H1 (cell line): Measurements from ENCODE around the gene MYF5. TPM values are rescaled to one million over a fixed set of nuclear protein-coding genes. Genes with fewer than 3 reads are reported as not detected.

ENCODE experiments used
- CTCF ChIA-PET: fragments of 300-600 bp; sonication (Branson Sonifier 250); formaldehyde crosslinking; loops from one replicate; lab custom pipeline; 2021; ENCODE audit not compliant: partially characterized antibody; lab: Charles Lee
- POLR2A ChIA-PET: fragments of 300-600 bp; sonication (Branson Sonifier 250); formaldehyde crosslinking; loops from one replicate; lab custom pipeline; 2021; ENCODE audit warnings: inconsistent platforms; ENCODE audit not compliant: partially characterized antibody; lab: Charles Lee
- DNase-seq, 2 experiments: peaks; one replicate each; pipeline versions ENCODE4 v3.0.0 to v3.0.0-alpha.2; 2010 to 2022; ENCODE audit warnings: low spot score in 2 of 2, low read depth in 1 of 2, mixed read lengths in 1 of 2
- FAIRE-seq: peaks from 2 replicates; lab custom pipeline; 2011; peaks lifted over from hg19 to GRCh38; lab: Jason Lieb, UNC
- H2AFZ ChIP-seq: 2 replicates; pipeline ENCODE4 v1.8.1; 2012; ENCODE audit warnings: low read length, inconsistent platforms
- H2AK5ac ChIP-seq: 2 replicates; pipeline ENCODE4 v1.6.1; 2013; ENCODE audit warnings: low read depth, low read length
- H2BK120ac ChIP-seq: replicated peaks from 2 replicates; pipeline ENCODE3; 2013; ENCODE audit warnings: low read depth, low read length, inconsistent platforms
- H2BK12ac ChIP-seq: 2 replicates; pipeline ENCODE4 v1.6.1; 2013; ENCODE audit warnings: low read depth, low read length
- H2BK15ac ChIP-seq: 2 replicates; pipeline ENCODE4 v1.6.1; 2013; ENCODE audit warnings: low read length
- H2BK20ac ChIP-seq: 2 replicates; pipeline ENCODE4 v1.6.1; 2013; ENCODE audit warnings: low read length
- H2BK5ac ChIP-seq: 2 replicates; pipeline ENCODE4 v1.6.1; 2013; ENCODE audit warnings: low read depth, low read length
- H3K14ac ChIP-seq: 2 replicates; pipeline ENCODE4 v1.6.1; 2013; ENCODE audit warnings: inconsistent platforms; ENCODE audit not compliant: insufficient read length
- H3K18ac ChIP-seq: 2 replicates; pipeline ENCODE4 v1.6.1; 2013; ENCODE audit warnings: low read length; ENCODE audit errors: extremely low read depth
- H3K23ac ChIP-seq: 2 replicates; pipeline ENCODE4 v1.6.1; 2013; ENCODE audit warnings: inconsistent platforms; ENCODE audit not compliant: insufficient read length
- H3K23me2 ChIP-seq: 2 replicates; pipeline ENCODE4 v1.6.1; 2013; ENCODE audit warnings: low read depth, low read length
- H3K27ac ChIP-seq: 2 replicates; pipeline ENCODE4 v1.6.1; 2011; ENCODE audit warnings: low read depth, low read length, inconsistent platforms
- H3K27me3 ChIP-seq, 4 experiments: replicated peaks in 1 of 4; 1 replicate in 1 of 4; 2 replicates in 3 of 4; pipeline versions ENCODE4 v1.6.1 to v1.8.1; 2011 to 2013; ENCODE audit warnings: low read length in 3 of 4, mild to moderate bottlenecking in 3 of 4, inconsistent platforms in 2 of 4, mixed read lengths in 2 of 4, moderate library complexity in 1 of 4; ENCODE audit not compliant: control insufficient read depth in 3 of 4, insufficient read depth in 3 of 4; ENCODE audit errors: extremely low read depth in 1 of 4
- H3K36me3 ChIP-seq, 4 experiments: 2 replicates each; pipeline versions ENCODE4 v1.6.1 to v1.8.1; 2011 to 2013; ENCODE audit warnings: mild to moderate bottlenecking in 4 of 4, low read length in 3 of 4, moderate library complexity in 2 of 4, control low read depth in 1 of 4, inconsistent platforms in 1 of 4; ENCODE audit not compliant: insufficient read depth in 4 of 4, control insufficient read depth in 2 of 4
- H3K4ac ChIP-seq: replicated peaks from 2 replicates; pipeline ENCODE3; 2013; ENCODE audit warnings: low read length, low read depth, mixed read lengths, inconsistent platforms; ENCODE audit not compliant: insufficient read length
- H3K4me1 ChIP-seq, 4 experiments: replicated peaks in 1 of 4; 1 replicate in 1 of 4; 2 replicates in 3 of 4; pipeline versions ENCODE4 v1.6.1 to v1.8.1; 2011 to 2013; ENCODE audit warnings: low read length in 3 of 4, inconsistent platforms in 2 of 4, mixed read lengths in 1 of 4; ENCODE audit not compliant: insufficient read depth in 4 of 4, control insufficient read depth in 3 of 4
- H3K4me2 ChIP-seq, 2 experiments: 2 replicates each; pipeline versions ENCODE4 v1.6.1 to v1.8.1; 2011 to 2013; ENCODE audit warnings: low read depth in 2 of 2, low read length in 2 of 2, control low read depth in 1 of 2, inconsistent platforms in 1 of 2, mild to moderate bottlenecking in 1 of 2; ENCODE audit not compliant: insufficient read depth in 1 of 2
- H3K4me3 ChIP-seq, 4 experiments: fragments of 200-600, 300-600 bp in 1 of 4; sonication (generic), shearing (Covaris generic), sonication (Bioruptor Twin) in 1 of 4; 2 replicates each; pipeline versions ENCODE4 v1.5.1 to v1.8.1; 2011 to 2016; ENCODE audit warnings: low read length in 4 of 4, low read depth in 3 of 4, control low read depth in 2 of 4, inconsistent platforms in 2 of 4, mild to moderate bottlenecking in 2 of 4, mixed read lengths in 1 of 4, moderate library complexity in 1 of 4; ENCODE audit not compliant: insufficient read depth in 2 of 4; ENCODE audit errors: extremely low read depth in 1 of 4
- H3K56ac ChIP-seq: replicated peaks from 2 replicates; pipeline ENCODE3; 2013; ENCODE audit warnings: low read depth, mild to moderate bottlenecking, mixed read lengths, low read length, inconsistent platforms; ENCODE audit not compliant: insufficient read length
- H3K79me1 ChIP-seq: 2 replicates; pipeline ENCODE4 v1.6.1; 2013; ENCODE audit warnings: low read depth, low read length, control low read depth
- H3K79me2 ChIP-seq, 2 experiments: 2 replicates each; pipeline versions ENCODE4 v1.6.1 to v1.8.1; 2012 to 2013; ENCODE audit warnings: low read length in 2 of 2, mild to moderate bottlenecking in 2 of 2, inconsistent platforms in 1 of 2; ENCODE audit not compliant: insufficient read depth in 2 of 2, control insufficient read depth in 1 of 2
- H3K9ac ChIP-seq, 4 experiments: replicated peaks in 1 of 4; 1 replicate in 1 of 4; 2 replicates in 3 of 4; pipeline versions ENCODE4 v1.6.1 to v1.8.1; 2011 to 2013; ENCODE audit warnings: low read depth in 3 of 4, low read length in 3 of 4, control low read depth in 2 of 4, mild to moderate bottlenecking in 2 of 4, moderate library complexity in 2 of 4, inconsistent platforms in 1 of 4; ENCODE audit errors: extremely low read depth in 1 of 4
- H3K9me3 ChIP-seq, 2 experiments: 2 replicates each; pipeline versions ENCODE4 v1.6.1 to v1.8.1; 2012 to 2013; ENCODE audit warnings: mild to moderate bottlenecking in 2 of 2, moderate library complexity in 2 of 2, control low read depth in 1 of 2, inconsistent platforms in 1 of 2, low read depth in 1 of 2, low read length in 1 of 2, mixed read lengths in 1 of 2; ENCODE audit not compliant: insufficient read depth in 2 of 2
- H4K20me1 ChIP-seq, 2 experiments: replicated peaks in 1 of 2; 2 replicates each; pipeline versions ENCODE3 to v1.8.1; 2011 to 2013; ENCODE audit warnings: inconsistent platforms in 2 of 2, low read length in 2 of 2, mild to moderate bottlenecking in 1 of 2; ENCODE audit not compliant: insufficient read depth in 2 of 2, control insufficient read depth in 1 of 2
- H4K5ac ChIP-seq: 2 replicates; pipeline ENCODE4 v1.6.1; 2013; ENCODE audit warnings: low read length, low read depth, mixed read lengths, inconsistent platforms; ENCODE audit not compliant: insufficient read length
- H4K8ac ChIP-seq: 2 replicates; pipeline ENCODE4 v1.8.0; 2013; ENCODE audit warnings: mild to moderate bottlenecking, moderate library complexity, low read length, inconsistent platforms; ENCODE audit not compliant: insufficient read depth; ENCODE audit errors: extremely low read depth
- H4K91ac ChIP-seq: replicated peaks from 2 replicates; pipeline ENCODE3; 2013; ENCODE audit warnings: low read length, mixed read lengths, inconsistent platforms; ENCODE audit not compliant: insufficient read length
- BACH1 ChIP-seq: IDR thresholded peaks from 2 replicates; pipeline ENCODE4 v1.6.1; 2012; ENCODE audit warnings: low read length, improper control_type of control experiment
- CHD1 ChIP-seq: IDR thresholded peaks from 2 replicates; pipeline ENCODE4 v1.6.1; 2012; ENCODE audit warnings: low read depth, low read length, improper control_type of control experiment
- EGR1 ChIP-seq: IDR thresholded peaks from 2 replicates; pipeline ENCODE4 v1.6.1; 2011; ENCODE audit warnings: low read depth, low read length, borderline replicate concordance
- FOSL1 ChIP-seq: IDR thresholded peaks from 2 replicates; pipeline ENCODE4 v1.6.1; 2011; ENCODE audit warnings: mild to moderate bottlenecking, low read depth, low read length, moderate library complexity; ENCODE audit not compliant: insufficient read depth
- HDAC2 ChIP-seq, 2 experiments: fragments of 300-600 bp in 1 of 2; sonication (generic) in 1 of 2; IDR thresholded peaks; 2 replicates each; pipeline ENCODE4 v1.6.1; 2011 to 2012; ENCODE audit warnings: low read depth in 2 of 2, low read length in 2 of 2, mild to moderate bottlenecking in 2 of 2, moderate library complexity in 2 of 2, borderline replicate concordance in 1 of 2, inconsistent platforms in 1 of 2
- KDM4A ChIP-seq: IDR thresholded peaks from one replicate; pipeline ENCODE4 v1.7.1; 2012; ENCODE audit warnings: low read depth, mild to moderate bottlenecking, moderate library complexity, low read length, inconsistent platforms; ENCODE audit not compliant: severe bottlenecking
- NANOG ChIP-seq: IDR thresholded peaks from 2 replicates; pipeline ENCODE4 v1.6.1; 2011; ENCODE audit warnings: low read length, low read depth, mild to moderate bottlenecking, inconsistent platforms; ENCODE audit not compliant: insufficient read depth, poor library complexity, severe bottlenecking
- RNF2 ChIP-seq: fragments of 200-900, 300-1000 bp; sonication (generic); IDR thresholded peaks from 2 replicates; pipeline ENCODE4 v1.7.1; 2016; ENCODE audit warnings: borderline replicate concordance, low read depth, mild to moderate bottlenecking, antibody characterized with exemption, low read length; ENCODE audit not compliant: poor library complexity, severe bottlenecking; ENCODE audit errors: missing control alignments
- TAF1 ChIP-seq: IDR thresholded peaks from 2 replicates; pipeline ENCODE4 v1.6.1; 2011; ENCODE audit warnings: mild to moderate bottlenecking, low read depth, low read length
- TAF7 ChIP-seq: optimal IDR thresholded peaks from 2 replicates; pipeline ENCODE3; 2011; ENCODE audit warnings: low read depth, mild to moderate bottlenecking, inconsistent platforms, low read length, moderate library complexity, borderline replicate concordance
- YY1 ChIP-seq: IDR thresholded peaks from 2 replicates; pipeline ENCODE4 v1.6.1; 2011; ENCODE audit warnings: low read depth, mild to moderate bottlenecking, low read length
- ZNF274 ChIP-seq: IDR thresholded peaks from 2 replicates; pipeline ENCODE4 v1.7.0; 2012; ENCODE audit warnings: low read length, borderline replicate concordance; ENCODE audit errors: extremely low read depth
- WGBS, 2 experiments: shearing (Covaris generic) in 1 of 2; methylation state at CpG; one replicate each; pipeline versions ENCODE4 v1.1.6 to v1.1.7; 2013 to 2015; ENCODE audit warnings: low lambda C conversion rate in 2 of 2, mixed read lengths in 2 of 2, inconsistent platforms in 1 of 2, low coverage in 1 of 2, missing lambda C conversion rate in 1 of 2; ENCODE audit not compliant: insufficient replicate concordance in 2 of 2, insufficient coverage in 1 of 2, insufficient read length in 1 of 2; ENCODE audit errors: extremely low coverage in 1 of 2, missing lambda C conversion rate in 1 of 2; 5-methylcytosine and 5-hydroxymethylcytosine counted together
- polyA plus RNA-seq, 7 experiments: library from polyadenylated mRNA; depleted of rRNA in 3 of 7; stranded (reverse) in 5 of 7; unstranded in 2 of 7; fragments of >200 nt in 5 of 7; fragments of 200-250 nt in 2 of 7; gene quantifications; 1 replicate in 5 of 7; 2 replicates in 1 of 7; 4 replicates in 1 of 7; pipeline versions ENCODE4 v1.2.1 to v1.2.3, GENCODE V29; 2011 to 2013; ENCODE audit warnings: missing spikeins in 2 of 7, mixed read lengths in 2 of 7
- total RNA-seq: library from RNA; stranded (reverse); fragmentation: NEBNext Ultra II Directional; extraction: Animal tissue kit (Norgen Biotek cat#: 25700); gene quantifications from 2 replicates; pipeline ENCODE4 v1.2.1, GENCODE V29; 2021
- TF ChIP-seq, protein P1 (sequence below): IDR thresholded peaks from 2 replicates; pipeline ENCODE4 v1.6.1; 2011; ENCODE audit warnings: low read length, improper control_type of control experiment

MYF5 gene
- total and polyA plus RNA-seq, 2 of the 8 experiments (the other 6 are each of a cell fraction or from before 2014, with no cell fraction given) = 0.09 TPM; not detected in 1

DNA sequence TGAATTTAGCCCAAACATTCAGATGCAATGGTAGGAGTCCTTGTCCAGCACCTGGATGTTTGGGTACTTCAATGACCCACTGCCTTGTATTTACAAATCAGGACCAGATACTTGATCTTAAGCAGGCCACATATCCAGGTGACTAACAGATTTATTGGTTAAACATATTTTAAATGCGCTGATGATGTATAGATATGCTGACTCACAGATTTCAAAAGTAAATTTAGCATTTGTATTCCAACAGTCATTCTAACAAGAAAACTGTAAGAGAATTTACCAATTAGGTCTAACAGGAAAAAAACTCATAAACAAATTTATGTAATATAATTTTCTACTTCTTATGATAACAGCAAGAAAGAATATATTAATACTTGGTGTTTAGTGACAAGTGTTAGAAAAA, 38.7 kb upstream of the MYF5 start:
- H3K18ac ChIP-seq = no peak overlapping the region
- H3K4me2 ChIP-seq = no peak overlapping the region
- H3K56ac ChIP-seq = no peak overlapping the region
- no peak overlapping the region for H2BK12ac ChIP-seq
- H3K9me3 ChIP-seq = no peaks in the 10 kb centered on the region
- H3K4ac ChIP-seq = no peak overlapping the region
- H2BK120ac ChIP-seq = no peak overlapping the region
- H4K5ac ChIP-seq = no peak overlapping the region
- no peak overlapping the region for H4K91ac ChIP-seq
- DNase-seq = no peak
- no peaks in the 10 kb centered on the region for H3K36me3 ChIP-seq
- ChIA-PET CTCF (no interaction called here), POLR2A (no interaction called here)
- H3K27me3 ChIP-seq = no peaks in the 10 kb centered on the region
- 0 out of 7 replicates have a peak, but pooled peaks cover 0 to 2% (median 0%) of the 10 kb centered on the region in 4 experiments for H3K4me1 ChIP-seq
- H3K14ac ChIP-seq = no peak overlapping the region
- H3K79me2 ChIP-seq = no peaks in the 10 kb centered on the region
- WGBS, 2 experiments = 87% methylated on average over 1 of the region's 1 CpG; no CpG with 5 or more reads in 1 of the 2 experiments
- no peak overlapping the region for H3K4me3 ChIP-seq
- FAIRE-seq = no peak
- no peak overlapping the region for H3K23ac ChIP-seq
- H2BK20ac ChIP-seq = no peak overlapping the region
- H3K23me2 ChIP-seq = no peaks in the 10 kb centered on the region
- H2AK5ac ChIP-seq = no peak overlapping the region
- no peaks in the 10 kb centered on the region for H3K79me1 ChIP-seq
- no peaks in the 10 kb centered on the region for H4K20me1 ChIP-seq
- no peak overlapping the region for H4K8ac ChIP-seq
- H2BK5ac ChIP-seq = no peak overlapping the region
- no peak overlapping the region for H2BK15ac ChIP-seq
- H3K9ac ChIP-seq = no peak overlapping the region
- H2AFZ ChIP-seq = no peak overlapping the region
- no peak overlapping the region for H3K27ac ChIP-seq
- TF ChIP-seq TAF1 (no peak), KDM4A (no peak), FOSL1 (no peak), HDAC2 (IDR thresholded peaks at IDR 0.05; ENCODE audit: borderline replicate concordance in 1 of 2, low read depth in 2 of 2, low read length in 2 of 2) (no peak), TAF7 (no peak), EGR1 (no peak), NANOG (no peak), RNF2 (no peak), BACH1 (no peak), ZNF274 (no peak), CHD1 (no peak), YY1 (no peak)
- TF ChIP-seq, protein P1, sequence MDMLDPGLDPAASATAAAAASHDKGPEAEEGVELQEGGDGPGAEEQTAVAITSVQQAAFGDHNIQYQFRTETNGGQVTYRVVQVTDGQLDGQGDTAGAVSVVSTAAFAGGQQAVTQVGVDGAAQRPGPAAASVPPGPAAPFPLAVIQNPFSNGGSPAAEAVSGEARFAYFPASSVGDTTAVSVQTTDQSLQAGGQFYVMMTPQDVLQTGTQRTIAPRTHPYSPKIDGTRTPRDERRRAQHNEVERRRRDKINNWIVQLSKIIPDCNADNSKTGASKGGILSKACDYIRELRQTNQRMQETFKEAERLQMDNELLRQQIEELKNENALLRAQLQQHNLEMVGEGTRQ = no peak
